ENCODE results near the gene MAML3.

The MAML3 gene

DNA sequence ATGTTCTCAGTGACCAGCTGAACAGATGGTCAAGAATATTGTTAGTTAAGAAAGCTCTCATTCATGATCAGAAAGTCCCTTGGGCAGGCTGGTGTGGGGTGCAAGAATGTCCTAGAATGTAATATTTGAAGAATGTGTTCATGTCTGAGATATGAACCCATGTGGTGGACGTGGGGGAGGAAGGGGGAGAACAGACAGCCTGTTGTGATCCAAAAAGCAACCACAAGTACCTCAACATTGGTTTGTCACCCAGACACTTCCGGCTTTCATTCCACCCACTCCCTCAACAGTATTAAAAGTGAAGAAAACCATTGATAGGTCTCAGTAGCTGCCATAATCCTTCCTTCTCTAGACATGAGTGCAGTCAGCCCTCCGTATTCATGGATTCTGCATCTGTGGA lies 82.2 kb downstream of the MAML3 start:
- no peak for DNase-seq (ENCODE audit: low read depth)

DNA sequence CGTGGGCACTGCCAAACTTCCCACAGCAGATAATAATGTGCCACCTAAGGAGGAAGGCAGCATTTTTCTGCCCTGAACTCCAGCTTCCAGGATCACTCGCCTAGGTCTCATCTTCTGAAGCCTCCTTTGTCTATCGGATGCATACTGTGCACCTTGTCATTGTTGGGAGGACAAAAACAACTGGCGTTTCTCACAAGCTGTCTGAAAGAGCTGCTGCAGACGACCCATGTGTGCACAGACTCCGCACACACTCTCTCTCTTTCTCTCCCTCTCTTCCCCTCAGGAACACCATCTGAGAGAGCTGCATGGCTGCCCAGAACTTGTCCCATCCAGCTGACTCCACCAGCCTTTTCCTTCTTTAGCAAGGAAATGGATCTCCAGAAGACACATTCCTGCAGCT lies 83.0 kb downstream of the MAML3 start:
- no peak for DNase-seq (ENCODE audit: low read depth)

DNA sequence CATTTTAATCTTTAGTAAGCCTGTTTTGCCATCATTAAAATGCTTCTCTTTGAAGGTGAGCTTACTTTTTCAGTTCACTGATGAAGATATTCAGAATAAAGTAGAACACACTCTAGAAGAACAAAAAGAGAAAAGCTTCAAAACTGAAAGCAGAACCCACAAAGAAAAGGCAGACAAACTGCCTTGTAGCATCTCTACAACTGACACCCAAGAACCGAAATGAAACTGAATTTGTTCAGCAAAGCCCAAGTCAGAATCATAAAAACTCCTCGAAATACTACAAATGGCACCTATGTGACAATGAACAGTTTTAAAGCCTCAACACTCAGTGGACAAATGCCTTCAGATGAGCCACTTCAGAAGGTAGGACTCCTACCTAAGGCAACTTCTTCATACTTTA lies 83.6 kb downstream of the MAML3 start:
- DNase-seq (ENCODE audit: low read depth), result no peak

DNA sequence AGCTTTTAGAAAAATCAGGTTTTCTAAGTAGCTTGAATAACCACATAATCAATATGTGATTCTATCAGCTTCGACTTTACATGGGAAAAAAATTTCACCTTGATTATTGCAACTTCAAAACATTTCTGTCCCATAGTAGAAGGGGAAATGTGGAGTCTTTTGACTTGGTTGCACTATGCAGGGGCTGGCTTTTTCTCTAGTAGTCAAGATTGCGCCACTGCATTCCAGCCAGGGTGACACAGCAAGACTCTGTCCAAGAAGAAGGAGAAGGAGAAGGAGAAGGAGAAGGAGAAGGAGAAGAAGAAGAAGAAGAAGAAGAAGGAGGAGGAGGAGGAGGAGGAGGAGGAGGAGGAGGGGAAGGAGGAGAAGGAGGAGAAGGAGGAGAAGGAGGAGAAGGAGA lies 84.9 kb downstream of the MAML3 start:
- no peak for DNase-seq (ENCODE audit: low read depth)

DNA sequence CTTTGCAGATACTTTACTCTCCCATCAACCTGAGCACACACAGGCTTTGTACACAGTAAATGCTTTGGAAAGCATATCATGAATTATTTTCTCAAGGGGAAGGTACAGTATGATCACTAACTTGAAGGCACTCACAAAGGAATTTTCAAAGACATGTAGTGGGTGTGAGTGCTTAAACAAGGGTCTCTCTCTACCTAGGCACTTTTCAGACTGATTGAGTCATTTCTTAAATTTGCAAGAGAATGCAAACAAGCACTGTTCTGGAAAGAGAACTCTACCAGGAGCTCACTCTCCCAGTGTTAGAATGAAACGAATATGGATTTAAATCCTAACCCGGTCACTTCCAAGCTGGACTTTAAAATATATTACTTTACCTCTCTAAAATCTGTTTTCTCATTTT lies 85.7 kb downstream of the MAML3 start:
- no peak for DNase-seq (ENCODE audit: low read depth)

DNA sequence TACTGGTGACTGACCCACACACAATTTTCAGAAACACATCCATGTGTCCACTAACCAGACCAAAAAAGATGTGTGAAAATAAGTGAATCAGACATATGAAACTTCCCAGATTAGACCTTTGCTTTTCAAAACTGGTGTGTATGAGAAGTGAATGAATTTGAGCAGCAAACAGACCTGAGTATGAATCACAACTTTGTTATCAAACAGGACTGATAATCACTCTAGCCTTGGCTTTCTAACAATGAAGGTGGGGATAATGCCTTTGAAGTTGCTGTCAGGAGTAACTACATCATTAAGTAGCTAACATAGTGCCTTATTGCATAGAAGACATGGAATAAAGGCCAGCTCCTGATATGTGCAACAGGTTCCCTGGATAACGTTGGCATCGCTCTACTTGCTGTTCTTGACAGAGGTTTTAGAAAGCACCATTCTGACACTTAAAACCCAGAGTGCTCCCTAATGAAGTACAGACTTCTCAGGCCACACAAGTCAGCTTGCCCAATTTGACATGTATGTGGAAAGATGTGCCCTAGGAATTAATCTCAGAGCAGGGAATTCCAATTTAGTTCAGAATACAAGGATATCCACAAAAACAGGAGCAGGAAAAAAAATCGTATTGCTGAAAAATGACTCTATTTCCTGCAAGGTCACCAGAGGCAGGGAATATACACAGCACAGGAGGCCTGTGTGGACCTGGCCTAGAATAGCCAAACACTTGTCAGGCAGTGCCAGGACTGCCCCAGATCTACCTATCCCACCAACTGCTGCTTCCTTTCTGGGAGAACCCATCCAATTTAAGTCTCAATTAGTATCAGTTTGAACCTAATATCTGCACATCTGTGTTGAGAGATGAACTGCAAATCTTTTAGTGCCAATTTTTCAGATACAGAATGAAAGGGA lies 87.7 kb downstream of the MAML3 start:
- DNase-seq (ENCODE audit: low read depth), result no peak

DNA sequence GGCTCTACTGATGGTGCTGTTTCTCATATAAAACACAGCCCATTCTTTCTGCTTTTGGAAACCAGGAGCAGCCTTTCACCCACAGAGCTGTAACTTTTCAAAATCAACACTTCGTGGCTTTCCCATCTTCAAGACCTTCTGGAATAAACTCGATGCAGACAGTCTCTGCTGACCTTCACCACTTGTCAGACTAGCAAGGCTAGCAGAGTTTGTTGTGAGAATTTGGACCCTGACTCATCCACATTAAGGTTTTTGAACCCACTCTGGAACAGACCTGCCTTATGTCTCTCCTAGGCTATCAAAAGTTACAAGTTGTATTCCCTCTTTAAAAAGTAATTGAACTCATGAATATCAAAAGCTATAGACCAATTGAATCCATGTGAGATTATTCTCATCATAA lies 88.6 kb downstream of the MAML3 start:
- no peak for DNase-seq (ENCODE audit: low read depth)

DNA sequence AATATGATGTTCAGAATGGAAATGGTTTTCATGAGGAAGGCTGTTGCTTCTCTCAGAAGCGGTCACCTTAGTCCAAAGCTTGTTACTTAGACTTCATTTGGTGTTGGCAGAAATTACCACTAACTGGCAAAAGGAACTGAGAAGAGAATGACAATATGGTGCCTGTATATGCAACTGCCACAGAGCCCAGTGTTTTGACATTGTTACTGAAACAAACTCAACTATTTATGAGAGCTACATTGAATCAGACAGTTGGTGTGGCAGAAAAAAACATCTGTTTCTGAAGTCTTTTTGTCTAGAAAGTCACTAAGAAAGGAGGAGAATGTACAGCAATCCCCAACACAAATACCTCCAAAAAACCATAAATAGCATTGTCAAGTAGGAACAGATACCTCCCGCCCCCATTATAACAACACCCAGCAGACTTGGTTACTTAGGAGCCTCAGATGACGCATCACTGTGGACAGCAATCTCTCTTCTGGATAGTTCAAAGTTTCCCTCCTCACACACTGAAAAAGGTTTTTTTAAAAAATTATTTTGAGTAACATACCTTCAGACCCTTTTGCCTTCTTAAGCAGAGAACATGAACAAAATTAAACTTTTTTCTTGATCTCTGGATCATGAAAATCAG lies 92.2 kb downstream of the MAML3 start:
- DNase-seq (ENCODE audit: low read depth), result no peak

DNA sequence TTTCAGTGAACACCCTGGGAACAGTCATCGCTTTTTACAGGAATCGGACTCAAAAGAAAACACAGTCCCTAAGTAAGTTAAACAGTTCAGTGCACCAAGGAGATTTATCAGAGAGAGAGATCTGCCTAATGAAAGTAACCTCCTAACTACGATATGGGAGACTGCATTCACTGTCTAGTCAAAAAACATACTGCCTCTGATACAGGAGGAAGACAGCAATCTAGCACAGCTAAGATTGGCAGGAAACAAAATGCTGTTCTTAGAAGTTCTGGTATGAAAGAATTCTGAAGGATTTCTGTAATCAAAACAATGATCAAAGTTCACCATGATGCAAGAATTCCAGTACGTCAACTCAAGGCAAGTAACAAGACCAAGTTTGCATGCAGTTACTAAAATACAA lies 92.8 kb downstream of the MAML3 start:
- no peak for DNase-seq (ENCODE audit: low read depth)

DNA sequence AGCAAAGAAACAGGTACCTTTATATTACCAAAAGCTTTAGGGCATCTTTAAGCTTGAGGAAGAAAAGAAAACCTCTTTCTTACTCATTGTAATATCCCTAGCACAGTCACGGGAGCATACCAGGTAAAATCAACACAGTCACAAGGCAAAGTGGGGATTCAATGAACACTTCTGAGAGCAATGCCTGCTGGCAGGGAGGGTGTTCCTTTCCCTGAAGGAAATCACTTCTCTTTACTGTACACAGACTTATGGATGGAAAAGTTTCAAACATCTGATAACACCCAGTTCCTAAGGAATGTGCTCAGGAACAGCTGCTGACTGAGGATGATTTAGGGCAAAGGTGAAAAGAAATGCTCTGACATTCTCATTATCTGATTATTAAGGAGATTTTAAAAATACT lies 94.8 kb downstream of the MAML3 start:
- no peak for DNase-seq (ENCODE audit: low read depth)

DNA sequence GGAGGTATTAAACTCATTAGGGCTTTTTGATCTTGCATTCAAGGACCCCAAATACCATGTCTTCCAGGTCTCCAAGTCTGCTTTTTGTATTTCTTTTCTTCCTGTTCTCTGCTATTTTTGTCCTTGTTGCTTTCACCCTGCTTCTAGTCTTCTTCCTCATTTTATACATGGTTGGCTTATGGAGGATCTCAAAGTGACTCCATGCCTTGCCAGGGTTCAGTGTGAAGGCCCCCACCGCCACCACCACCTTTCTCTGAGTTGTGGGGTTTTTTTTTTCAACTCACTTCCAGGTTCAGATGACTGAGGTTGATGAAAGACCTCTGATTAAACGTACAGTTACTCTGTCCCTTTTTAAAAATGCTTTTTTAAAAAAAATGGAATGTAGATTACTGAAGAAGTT lies 96.3 kb downstream of the MAML3 start:
- DNase-seq (ENCODE audit: low read depth), result no peak

DNA sequence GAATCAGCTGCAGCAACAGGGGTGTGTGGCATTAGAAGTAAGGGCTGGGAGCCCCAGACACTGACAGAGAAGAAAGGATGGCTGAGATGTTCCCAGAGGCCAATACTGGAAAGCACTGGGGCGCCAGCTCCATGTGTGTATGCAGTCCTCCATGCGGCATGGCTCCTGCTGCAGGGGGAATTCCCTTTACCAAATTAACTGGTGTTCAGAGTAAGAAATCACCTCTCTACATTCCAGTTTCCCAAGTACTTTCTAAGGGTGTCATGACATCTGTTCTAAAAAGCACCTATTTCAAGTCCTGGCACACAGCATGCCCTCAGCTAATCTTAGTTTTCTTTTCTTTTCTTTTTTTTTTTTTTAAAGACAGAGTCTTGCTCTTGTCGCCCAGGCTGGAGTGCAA lies 98.0 kb downstream of the MAML3 start:
- no peak for DNase-seq (ENCODE audit: low read depth)

DNA sequence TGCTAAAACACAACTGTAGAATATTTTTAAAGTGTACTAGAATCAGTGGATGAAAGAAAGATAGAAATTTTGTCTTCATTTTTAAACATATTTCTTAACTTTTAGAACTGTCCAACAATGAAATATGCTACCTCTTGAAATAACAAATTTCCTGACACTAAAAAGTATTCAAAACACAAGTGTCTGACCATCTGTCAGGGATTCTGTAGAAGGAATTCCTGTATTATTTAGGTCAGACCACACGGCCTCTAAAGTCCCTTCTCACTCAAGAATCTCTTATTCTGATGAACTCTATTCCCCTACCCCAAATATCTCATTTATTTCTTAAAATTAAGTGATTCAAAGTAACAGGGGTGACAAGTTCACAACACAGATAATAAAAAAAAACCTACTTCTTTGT lies 99.1 kb downstream of the MAML3 start:
- DNase-seq (ENCODE audit: low read depth), result no peak

DNA sequence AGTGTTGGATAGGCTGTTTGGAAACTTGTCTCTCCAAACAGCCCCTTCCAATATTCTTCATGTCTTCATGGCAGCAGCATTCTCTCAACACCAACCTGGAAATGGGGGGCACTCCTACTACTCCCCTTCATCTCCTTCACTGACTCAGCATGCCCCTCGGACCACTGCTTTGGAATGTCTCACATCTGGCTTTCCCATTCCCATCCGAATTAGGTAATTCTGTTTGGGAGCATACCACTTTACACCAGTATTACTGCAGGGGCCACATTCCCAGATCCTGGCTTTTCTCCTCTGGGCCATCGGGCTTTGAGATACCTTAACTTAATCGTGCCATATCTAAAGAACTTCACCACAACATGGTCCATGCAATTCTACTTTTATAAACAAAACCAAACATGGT lies 100.8 kb downstream of the MAML3 start:
- DNase-seq (ENCODE audit: low read depth), result no peak

DNA sequence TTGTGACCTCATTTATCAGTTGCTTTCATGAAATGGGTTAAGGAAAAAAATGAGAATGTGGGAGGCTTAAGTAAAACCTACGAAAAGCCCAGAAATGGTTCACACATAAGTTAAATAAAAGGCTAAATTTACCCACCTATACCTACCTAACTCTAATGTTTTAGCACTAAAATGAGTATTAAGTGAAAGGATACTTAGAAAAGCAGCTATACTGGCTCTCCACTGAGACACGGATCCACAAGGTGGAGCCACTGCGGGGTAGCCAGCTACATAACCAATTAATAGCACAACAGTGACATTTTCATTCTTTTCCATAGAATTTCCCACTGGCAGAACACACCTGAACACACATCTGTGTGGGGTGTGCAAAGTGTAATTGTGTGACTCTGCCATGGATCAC lies 101.9 kb downstream of the MAML3 start:
- DNase-seq (ENCODE audit: low read depth), result no peak

DNA sequence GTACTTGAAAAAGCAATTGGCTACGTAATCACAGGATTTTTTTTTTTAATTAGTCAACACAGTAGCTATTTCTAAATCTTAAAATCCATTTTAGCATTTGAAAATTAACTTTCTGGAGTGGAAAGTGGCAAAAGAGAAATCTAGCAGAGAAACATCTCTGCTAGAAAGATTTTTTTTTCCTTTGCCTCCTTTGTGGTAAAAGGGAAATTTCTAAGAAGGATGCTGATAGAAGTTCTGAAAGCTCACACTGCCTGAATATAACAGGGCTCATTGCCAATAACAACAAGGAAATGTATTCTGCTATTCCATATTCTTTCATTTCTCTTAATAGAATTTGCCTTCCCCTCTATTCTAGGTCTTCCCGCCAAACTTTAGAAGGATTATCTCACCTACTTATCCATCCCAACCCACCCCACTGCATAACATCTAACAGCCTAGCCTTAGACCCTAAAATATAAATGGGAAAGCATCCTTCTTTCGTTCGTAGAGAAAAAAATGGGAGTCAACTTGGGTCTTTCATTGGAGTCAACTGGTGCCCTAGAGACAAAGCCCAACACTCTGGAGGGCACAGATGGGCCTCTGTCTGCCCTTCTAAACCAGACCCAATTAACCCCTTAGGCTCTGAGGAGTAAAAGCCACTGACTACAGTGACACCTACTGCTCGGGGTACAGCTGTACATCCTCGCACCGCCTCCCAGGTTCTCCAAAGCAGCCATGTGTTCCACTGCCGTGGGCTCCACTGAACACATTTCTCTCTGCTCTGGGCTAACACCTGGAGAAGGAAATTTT lies 103.9 kb downstream of the MAML3 start:
- DNase-seq (ENCODE audit: low read depth), result no peak

DNA sequence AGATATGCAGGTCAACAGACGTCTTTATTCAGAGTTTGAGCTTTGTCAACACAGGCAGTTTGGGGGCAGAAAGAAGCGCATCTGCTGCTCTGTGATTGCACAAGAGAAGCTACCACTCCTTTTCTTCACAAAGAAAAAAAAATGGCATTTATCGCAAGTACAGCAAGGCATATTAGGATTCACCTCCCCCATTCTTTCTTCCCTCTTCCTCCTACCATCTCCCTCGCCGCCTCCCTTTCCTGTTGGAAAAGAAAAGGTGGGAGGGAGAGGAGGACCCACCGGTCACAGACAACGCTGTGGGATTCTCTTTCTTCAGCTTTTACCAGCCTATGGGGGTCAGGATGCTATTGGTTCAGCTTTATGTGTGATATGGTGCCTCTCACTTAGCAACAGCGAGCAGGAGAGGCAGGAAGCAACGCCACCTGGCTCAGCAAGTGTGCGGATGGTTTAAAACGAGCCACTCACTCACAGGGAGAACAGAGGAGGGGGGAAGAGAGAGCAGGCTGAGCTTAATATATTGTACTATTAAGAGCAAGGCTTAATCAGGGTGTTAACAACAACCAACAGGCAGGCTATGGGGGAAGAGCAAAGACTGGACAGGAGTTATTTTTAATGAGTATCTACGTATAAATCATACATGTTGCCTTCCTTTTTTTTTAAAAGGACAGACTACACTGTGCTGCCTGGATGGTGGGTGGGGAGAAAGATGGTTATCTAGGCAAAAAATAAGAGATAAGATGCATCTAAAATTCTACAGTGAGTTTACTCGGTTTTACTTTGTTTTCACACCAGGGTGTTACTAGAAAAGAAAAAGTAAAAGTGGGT lies 104.7 kb downstream of the MAML3 start:
- DNase-seq (ENCODE audit: low read depth), result no peak

DNA sequence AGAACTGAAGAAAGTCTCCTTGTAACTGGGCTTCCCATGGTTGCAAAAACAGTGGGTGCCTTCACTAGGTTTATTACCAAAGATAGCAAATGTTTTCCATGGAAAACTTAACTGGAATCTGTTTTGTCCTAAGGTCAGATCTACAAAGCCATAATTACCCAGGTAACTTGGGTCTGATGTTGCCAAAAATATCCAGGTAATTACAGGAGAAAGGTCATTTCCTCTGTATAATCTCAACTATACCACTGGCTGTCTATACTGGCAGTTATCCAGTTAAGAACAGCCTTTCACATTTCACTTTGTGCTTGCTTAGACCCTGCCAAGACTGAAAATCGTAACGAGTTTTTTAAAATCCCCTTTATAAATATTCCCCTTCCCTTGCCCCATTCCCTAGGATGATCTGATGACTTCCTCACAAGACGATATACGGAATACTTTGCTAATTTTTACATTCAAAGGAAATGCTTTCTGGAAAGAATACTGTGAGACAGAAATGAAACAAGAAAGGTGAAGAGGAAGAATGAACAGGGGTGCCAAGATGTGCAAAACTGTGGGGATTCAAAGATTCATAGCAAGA lies 105.5 kb downstream of the MAML3 start:
- DNase-seq (ENCODE audit: low read depth), result no peak

DNA sequence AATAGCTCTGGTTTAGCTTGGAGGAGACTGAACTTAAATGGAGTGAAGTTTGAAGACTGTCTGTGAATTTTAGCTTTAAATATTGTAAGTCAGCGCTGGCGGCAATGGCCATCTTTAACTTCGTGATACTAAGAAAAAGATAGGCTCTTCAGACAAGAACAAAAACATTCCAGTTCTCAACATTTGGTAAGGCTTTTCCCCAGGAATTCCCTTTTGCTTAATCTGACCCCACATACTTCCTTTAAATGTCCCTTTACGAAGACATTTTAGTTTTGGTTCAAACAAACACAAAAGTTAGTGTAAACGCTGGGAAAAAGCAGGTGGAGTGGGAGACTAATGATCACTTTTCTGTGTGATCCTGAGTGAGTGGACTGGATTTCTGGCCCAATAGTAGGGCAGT lies 106.2 kb downstream of the MAML3 start:
- no peak for DNase-seq (ENCODE audit: low read depth)

DNA sequence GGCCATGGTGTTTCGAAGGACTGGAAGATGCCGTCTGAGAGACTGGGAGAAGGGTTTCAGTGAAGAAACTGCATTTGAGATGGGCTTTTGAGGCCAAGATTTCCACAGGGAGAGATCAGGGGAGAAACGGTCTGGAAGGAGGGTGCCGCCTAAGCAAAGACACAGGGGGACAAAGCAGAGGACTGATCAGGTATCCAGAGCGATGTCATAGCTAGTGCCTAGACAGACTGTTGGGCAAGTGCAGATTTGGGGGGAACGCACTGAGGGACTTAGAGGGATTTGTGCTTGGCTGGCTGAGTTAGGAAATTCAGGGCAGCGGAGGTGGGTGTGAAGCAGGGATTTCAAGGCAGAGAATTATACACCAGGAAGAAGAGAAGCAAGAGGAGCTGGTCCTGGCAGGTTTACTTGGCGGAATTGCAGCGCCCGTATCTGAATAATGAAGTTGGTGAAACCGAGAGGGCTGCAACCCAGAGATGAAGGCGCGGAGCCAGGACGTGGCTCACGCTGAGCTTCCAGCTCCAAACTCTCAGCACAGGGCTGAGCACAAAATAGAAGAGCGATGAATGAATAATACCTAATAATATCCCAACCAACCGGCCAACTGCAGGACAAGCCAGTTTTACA lies 106.9 kb downstream of the MAML3 start:
- no peak for DNase-seq (ENCODE audit: low read depth)

DNA sequence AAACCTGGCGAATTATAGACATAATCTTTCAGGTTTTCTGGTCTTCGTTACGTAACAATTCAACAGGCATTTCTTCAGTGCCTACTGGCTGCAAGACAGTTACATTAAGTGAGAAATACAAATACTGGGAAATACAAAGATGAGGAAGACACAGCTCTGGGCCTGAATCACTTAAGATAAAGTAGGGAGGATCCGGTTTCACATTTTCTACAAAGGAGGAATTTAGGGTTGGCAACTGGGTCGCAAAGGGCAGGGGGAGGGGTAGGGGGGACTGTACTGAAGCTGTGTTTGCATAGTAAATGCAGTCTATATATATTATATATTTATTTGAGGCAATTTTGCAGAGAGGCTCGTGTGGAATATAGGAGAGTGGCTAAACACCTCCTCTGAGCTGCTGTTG lies 107.4 kb downstream of the MAML3 start:
- no peak for DNase-seq (ENCODE audit: low read depth)
